ENCODE results near the gene NHERF1. TPM values are rescaled to one million over a fixed set of nuclear protein-coding genes. Genes with fewer than 3 reads are reported as not detected.

NHERF1 gene
- total and polyA plus RNA-seq, 4 donors = 18.3 to 58.2 (median 28.1) TPM

DNA sequence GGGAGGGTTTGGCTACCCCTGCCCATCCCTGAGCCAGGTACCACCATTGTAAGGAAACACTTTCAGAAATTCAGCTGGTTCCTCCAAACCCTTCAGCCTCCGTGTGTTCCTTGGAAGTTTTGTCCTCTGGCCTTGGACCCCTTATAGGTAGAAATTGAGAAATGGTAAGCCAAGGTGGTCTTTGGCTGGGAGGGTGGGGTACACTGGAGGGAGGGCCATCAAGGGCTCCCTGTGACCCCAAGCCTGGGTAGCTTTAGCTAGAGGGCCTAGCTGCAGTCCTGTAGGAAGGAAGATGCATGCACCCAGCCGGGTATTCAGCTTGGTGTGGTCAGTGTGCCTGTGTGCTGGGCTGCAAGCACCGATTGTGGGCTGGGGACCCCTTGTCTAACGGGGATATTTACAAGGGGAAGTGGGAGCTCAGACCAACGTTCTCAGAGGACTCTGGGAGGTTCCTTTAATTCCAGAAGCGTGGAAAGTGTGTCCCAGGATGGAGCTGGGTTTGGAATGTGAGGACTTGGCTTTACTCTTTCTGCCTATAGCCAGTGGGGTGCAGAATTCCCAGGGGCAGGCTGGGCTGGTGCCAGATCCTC lies 20.9 kb downstream of the NHERF1 start:
- no peaks in the 10 kb centered on the region for H3K9me3 ChIP-seq (ENCODE audit: control insufficient read depth in 4 of 4, insufficient read depth in 3 of 4, low read length in 3 of 4)
- no peak overlapping the region for H3K9ac ChIP-seq (ENCODE audit: insufficient read depth in 1 of 2, low read length in 2 of 2)
- ATAC-seq (ENCODE audit: insufficient read depth, low FRiP score) = no peak
- WGBS, 2 donors = 71% methylated on average over 6 of the region's 6 CpGs
- H3K4me3 ChIP-seq = no peak overlapping the region
- H3K27ac ChIP-seq (ENCODE audit: low read depth in 1 of 2, low read length in 1 of 2) = no peak overlapping the region
- no peaks in the 10 kb centered on the region for H3K27me3 ChIP-seq (ENCODE audit: control insufficient read depth in 3 of 3, insufficient read depth in 3 of 3, low read length in 2 of 3)
- H3K36me3 ChIP-seq (ENCODE audit: control insufficient read depth in 4 of 4, insufficient read depth in 4 of 4, low read length in 4 of 4) = peaks cover 6 to 46% (median 29%) of the 10 kb centered on the region in 4 donors
- DNase-seq = no peak
- H3K4me1 ChIP-seq (ENCODE audit: control insufficient read depth in 5 of 5, insufficient read depth in 5 of 5, low read length in 5 of 5) = peaks cover 0 to 19% (median 5%) of the 10 kb centered on the region in 5 donors
- TF ChIP-seq, protein P1, sequence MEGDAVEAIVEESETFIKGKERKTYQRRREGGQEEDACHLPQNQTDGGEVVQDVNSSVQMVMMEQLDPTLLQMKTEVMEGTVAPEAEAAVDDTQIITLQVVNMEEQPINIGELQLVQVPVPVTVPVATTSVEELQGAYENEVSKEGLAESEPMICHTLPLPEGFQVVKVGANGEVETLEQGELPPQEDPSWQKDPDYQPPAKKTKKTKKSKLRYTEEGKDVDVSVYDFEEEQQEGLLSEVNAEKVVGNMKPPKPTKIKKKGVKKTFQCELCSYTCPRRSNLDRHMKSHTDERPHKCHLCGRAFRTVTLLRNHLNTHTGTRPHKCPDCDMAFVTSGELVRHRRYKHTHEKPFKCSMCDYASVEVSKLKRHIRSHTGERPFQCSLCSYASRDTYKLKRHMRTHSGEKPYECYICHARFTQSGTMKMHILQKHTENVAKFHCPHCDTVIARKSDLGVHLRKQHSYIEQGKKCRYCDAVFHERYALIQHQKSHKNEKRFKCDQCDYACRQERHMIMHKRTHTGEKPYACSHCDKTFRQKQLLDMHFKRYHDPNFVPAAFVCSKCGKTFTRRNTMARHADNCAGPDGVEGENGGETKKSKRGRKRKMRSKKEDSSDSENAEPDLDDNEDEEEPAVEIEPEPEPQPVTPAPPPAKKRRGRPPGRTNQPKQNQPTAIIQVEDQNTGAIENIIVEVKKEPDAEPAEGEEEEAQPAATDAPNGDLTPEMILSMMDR (IDR thresholded peaks at IDR 0.05; ENCODE audit: control extremely low read depth, extremely low read depth) = no peak

DNA sequence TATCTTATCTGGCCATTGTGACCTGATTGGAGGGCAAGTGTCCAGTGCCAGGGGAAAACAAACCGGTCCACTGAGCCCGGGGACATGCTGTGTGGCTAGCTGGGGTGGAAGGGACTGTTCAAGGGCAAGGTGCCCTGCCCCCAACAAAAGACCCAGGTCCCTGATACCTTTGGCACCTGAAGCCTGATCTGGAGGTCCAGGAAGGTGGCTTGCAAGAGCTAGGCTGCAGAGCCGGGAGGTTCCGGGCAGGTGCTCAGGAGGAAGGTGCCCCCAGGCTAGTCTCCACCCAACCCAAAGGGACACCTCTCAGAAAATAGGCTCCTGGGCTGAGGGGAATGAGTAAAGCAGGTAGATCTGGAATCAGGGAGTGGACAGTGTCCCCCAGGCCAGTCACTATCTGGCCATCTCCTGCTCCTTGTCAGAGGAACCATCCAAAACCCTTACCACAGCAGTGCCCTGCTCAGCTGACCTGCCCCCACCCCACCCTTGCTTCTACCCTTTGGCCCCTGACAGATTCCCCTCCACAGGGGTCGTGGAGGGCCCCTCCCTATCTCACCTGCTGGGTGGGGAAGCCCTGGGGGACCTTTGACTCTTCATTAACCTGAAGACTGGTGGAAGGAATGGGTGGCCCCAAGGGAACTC lies 21.5 kb downstream of the NHERF1 start:
- ATAC-seq (ENCODE audit: insufficient read depth, low FRiP score) = no peak
- DNase-seq = no peak
- Histone ChIP-seq H3K36me3 (ENCODE audit: control insufficient read depth in 4 of 4, insufficient read depth in 4 of 4, low read length in 4 of 4) (peaks cover 6 to 44% (median 29%) of the 10 kb centered on the region in 4 donors), H3K9me3 (ENCODE audit: control insufficient read depth in 4 of 4, insufficient read depth in 3 of 4, low read length in 3 of 4) (no peaks in the 10 kb centered on the region), H3K4me3 (no peak overlapping the region), H3K4me1 (ENCODE audit: control insufficient read depth in 5 of 5, insufficient read depth in 5 of 5, low read length in 5 of 5) (peaks cover 0 to 12% (median 3%) of the 10 kb centered on the region in 5 donors), H3K27ac (ENCODE audit: low read depth in 1 of 2, low read length in 1 of 2) (no peak overlapping the region), H3K9ac (ENCODE audit: insufficient read depth in 1 of 2, low read length in 2 of 2) (no peak overlapping the region), H3K27me3 (ENCODE audit: control insufficient read depth in 3 of 3, insufficient read depth in 3 of 3, low read length in 2 of 3) (no peaks in the 10 kb centered on the region)
- 71 to 82% methylated on average over 5 of the region's 5 CpGs for WGBS, 2 donors
- TF ChIP-seq, protein P1 (IDR thresholded peaks at IDR 0.05; ENCODE audit: control extremely low read depth, extremely low read depth) = no peak

DNA sequence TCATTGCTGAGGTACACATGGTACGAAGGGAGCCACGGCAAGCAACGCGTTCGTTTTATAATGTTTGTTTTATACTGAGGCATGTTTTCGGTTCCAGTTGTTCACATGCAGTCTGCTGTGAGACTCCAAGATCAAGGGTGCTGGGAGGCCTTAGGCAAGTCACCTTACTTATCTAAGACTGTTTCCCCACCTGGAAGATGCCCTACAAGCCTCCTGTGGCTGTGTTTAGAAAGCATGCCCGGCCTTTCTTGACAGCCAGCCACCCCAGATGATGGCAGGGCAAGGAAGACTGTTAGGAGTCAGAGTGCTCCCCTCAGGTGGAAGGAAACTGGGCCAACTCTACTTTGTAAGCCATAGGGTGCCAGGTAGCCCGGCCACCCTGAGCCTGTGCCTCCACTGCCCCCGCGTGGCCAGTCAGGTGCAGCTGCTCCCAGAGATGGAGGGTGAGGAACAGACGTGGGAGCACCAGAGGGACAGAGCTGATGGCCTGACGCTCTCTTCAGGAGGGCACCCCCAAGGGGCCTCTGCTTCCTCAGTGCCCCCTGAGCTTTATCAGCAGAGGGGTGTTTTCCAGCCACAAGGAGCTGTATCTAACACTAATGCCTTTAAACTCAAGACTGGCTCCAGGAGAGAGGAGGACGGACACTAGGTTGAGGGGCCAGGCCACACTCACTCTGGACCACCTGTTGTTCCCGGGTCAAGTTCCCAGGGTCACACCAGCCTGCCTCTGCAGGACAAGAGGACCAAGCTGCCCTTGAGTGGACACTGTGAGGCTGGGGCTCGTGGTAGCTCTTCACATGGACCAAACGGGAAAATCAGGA lies 22.3 kb downstream of the NHERF1 start:
- 60 to 62% methylated on average over 16 of the region's 16 CpGs for WGBS, 2 donors
- ATAC-seq (ENCODE audit: insufficient read depth, low FRiP score) (peak; percentile 62), DNase-seq (peak in 2 of 3 donors; percentile 56 to 68)
- Histone ChIP-seq H3K9ac (ENCODE audit: insufficient read depth in 1 of 2, low read length in 2 of 2) (no peak overlapping the region), H3K4me3 (no peak overlapping the region), H3K4me1 (ENCODE audit: control insufficient read depth in 5 of 5, insufficient read depth in 5 of 5, low read length in 5 of 5) (peaks cover 0 to 18% (median 7%) of the 10 kb centered on the region in 5 donors), H3K9me3 (ENCODE audit: control insufficient read depth in 4 of 4, insufficient read depth in 3 of 4, low read length in 3 of 4) (no peaks in the 10 kb centered on the region), H3K36me3 (ENCODE audit: control insufficient read depth in 4 of 4, insufficient read depth in 4 of 4, low read length in 4 of 4) (peaks cover 6 to 43% (median 29%) of the 10 kb centered on the region in 4 donors), H3K27me3 (ENCODE audit: control insufficient read depth in 3 of 3, insufficient read depth in 3 of 3, low read length in 2 of 3) (no peaks in the 10 kb centered on the region), H3K27ac (ENCODE audit: low read depth in 1 of 2, low read length in 1 of 2) (no peak overlapping the region)
- TF ChIP-seq, protein P1 (IDR thresholded peaks at IDR 0.05; ENCODE audit: control extremely low read depth, extremely low read depth) = peak; percentile 77

All from lung (tissue), 12 donors.